ENCODE measurements around the gene MRI1.
"Not testable (repeated sequence)": the region's sequence is repeated elsewhere in the genome, so short reads cannot be mapped to it uniquely, and the experiment has no call there.

Gene MRI1

GRCh38 chr19:13784731-13785452 is 20.6 kb downstream of the MRI1 start:
- peak; percentile 57 for TF ChIP-seq CTCF (IDR thresholded peaks at IDR 0.05; ENCODE audit: borderline replicate concordance, control extremely low read depth, extremely low read depth, insufficient read depth, missing control alignments)
- in situ Hi-C loops (cut with MboI; ENCODE audit: low sequenced_read_pairs, unreplicated experiment): loop anchor here (5.0 kb wide), 1 partner anchor 77 kb away; no protein-coding TSS in a partner anchor

DNA sequence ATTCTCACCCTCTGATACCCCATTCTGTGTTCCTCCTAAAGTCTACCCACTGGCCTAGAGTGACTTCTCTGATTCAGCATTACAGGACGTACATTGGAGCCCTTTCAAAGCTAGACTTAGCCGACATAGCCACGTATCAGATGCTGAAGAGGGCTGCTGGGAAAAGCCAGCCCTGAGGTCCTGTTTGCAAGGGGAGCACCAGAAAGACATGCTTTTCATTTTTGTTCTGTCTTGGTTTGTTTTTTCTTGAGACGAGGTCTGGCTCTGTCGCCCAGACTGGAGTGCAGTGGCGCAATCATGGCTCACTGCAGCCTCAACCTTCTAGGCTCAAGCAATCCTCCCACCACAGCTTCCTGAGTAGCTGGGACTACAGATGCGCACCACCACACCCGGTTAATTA is 24.7 kb downstream of the MRI1 start:
- no peak for DNase-seq (ENCODE audit: low spot score)
- in situ Hi-C loops (cut with MboI; ENCODE audit: low sequenced_read_pairs, unreplicated experiment): no loop called here
- TF ChIP-seq CTCF (IDR thresholded peaks at IDR 0.05; ENCODE audit: borderline replicate concordance, control extremely low read depth, extremely low read depth, insufficient read depth, missing control alignments): no peak

More at GRCh38 chr19:13784731-13785452, 20.6 kb downstream of the MRI1 start:
- peak; percentile 75 for DNase-seq (ENCODE audit: low spot score)

DNA sequence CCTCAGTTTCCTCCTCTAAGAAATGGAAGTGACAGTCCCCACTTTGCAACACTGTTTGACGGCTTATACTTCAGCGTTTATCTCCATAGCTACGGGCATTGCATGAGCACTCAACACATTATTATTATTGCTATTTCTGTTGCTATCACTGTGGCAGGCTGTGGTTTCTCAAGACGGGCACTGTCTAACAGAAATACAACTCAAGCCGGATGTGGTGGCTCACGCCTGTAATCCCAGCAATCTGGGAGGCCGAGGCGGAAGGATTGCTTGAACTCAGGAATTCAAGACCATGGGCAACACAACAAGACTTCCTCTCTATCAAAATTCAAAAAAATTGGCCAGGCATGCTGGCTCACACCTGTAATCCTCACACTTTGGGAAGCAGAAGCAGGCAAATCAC is 26.0 kb downstream of the MRI1 start:
- DNase-seq (ENCODE audit: low spot score): no peak
- in situ Hi-C loops (cut with MboI; ENCODE audit: low sequenced_read_pairs, unreplicated experiment): no loop called here
- no peak for TF ChIP-seq CTCF (IDR thresholded peaks at IDR 0.05; ENCODE audit: borderline replicate concordance, control extremely low read depth, extremely low read depth, insufficient read depth, missing control alignments)

DNA sequence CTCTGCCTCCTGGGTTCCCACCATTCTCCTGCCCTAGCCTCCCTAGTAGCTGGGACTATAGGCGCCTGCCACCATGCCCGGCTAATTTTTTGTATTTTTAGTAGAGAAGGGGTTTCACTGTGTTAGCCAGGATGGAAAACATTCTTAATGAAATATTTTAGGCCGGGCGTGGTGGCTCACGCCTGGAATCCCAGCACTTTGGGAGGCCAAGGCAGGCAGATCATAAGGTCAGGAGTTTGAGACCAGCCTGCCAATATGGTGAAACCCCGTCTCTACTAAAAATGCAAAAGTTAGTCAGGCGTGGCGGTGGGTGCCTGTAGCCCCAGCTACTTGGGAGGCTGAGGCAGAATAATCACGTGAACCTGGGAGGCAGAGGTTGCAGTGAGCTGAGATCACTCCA is 29.0 kb downstream of the MRI1 start:
- DNase-seq (ENCODE audit: low spot score); in situ Hi-C loops (cut with MboI; ENCODE audit: low sequenced_read_pairs, unreplicated experiment): not testable (repeated sequence)

DNA sequence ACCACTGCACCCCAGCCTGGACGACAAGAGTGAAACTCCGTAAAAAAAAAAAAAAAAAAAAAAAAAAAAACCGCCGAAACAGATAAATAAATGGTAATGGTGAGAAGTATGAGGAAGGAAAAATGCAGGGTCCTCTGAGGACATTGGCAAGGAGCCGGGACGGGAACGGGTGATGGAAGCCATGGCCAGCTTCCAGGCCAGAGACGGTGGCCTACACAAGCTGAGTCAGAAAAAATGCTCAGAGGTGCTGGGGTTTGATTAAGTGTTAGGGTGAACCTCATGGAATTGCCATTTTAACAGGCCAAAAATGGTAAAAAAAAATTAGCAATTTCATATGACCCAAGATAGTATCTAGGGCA is 30.1 kb downstream of the MRI1 start:
- in situ Hi-C loops (cut with MboI; ENCODE audit: low sequenced_read_pairs, unreplicated experiment): no loop called here
- TF ChIP-seq CTCF (IDR thresholded peaks at IDR 0.05; ENCODE audit: borderline replicate concordance, control extremely low read depth, extremely low read depth, insufficient read depth, missing control alignments): no peak
- DNase-seq (ENCODE audit: low spot score): no peak

- in situ Hi-C loops (cut with MboI; ENCODE audit: low sequenced_read_pairs, unreplicated experiment): no loop called here
- no peak for TF ChIP-seq CTCF (IDR thresholded peaks at IDR 0.05; ENCODE audit: borderline replicate concordance, control extremely low read depth, extremely low read depth, insufficient read depth, missing control alignments)
- peak; percentile 99 for DNase-seq (ENCODE audit: low spot score)
Measured at GRCh38 chr19:13794757-13795589, 30.7 kb downstream of the MRI1 start, which contains the start of gene ZSWIM4. Gene ZSWIM4 (plus strand): TSS chr19:13795443. CDS start chr19:13795649, 206 bp downstream.
